ENCODE results near the gene PIEZO2.

Gene PIEZO2

DNA sequence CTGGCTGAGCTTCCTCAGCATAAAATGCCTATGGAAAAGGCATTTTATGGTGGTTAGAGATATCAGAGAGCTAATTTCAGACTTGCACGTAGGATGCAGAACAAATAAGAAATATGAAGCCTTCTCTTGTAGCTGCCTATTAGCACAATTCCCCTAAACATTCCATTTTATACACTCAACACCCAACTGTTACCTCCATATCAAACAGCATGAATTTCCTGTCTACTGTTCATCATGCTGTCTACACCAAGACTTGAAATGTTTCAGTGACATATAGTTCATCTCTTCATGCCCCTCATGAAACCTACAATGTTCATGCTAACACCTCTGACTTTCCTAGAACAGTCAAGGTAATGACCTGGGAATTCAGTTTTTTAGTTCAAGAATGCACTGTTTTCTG, 249.9 kb downstream of the PIEZO2 start:
- no peak overlapping the region for H3K4me3 ChIP-seq (ENCODE audit: low read length)
- H3K27me3 ChIP-seq (ENCODE audit: insufficient read depth, low read length) = no peaks in the 10 kb centered on the region
- no peak overlapping the region for H3K27ac ChIP-seq (ENCODE audit: low read length)
- H3K4me1 ChIP-seq (ENCODE audit: insufficient read depth, low read length) = no peaks in the 10 kb centered on the region
- H3K9me3 ChIP-seq (ENCODE audit: insufficient read depth, low read depth, low read length) = no peaks in the 10 kb centered on the region
- no peak overlapping the region for H3K9ac ChIP-seq (ENCODE audit: low read depth, low read length)
- H3K36me3 ChIP-seq (ENCODE audit: insufficient read depth, low read depth, low read length) = no peaks in the 10 kb centered on the region

DNA sequence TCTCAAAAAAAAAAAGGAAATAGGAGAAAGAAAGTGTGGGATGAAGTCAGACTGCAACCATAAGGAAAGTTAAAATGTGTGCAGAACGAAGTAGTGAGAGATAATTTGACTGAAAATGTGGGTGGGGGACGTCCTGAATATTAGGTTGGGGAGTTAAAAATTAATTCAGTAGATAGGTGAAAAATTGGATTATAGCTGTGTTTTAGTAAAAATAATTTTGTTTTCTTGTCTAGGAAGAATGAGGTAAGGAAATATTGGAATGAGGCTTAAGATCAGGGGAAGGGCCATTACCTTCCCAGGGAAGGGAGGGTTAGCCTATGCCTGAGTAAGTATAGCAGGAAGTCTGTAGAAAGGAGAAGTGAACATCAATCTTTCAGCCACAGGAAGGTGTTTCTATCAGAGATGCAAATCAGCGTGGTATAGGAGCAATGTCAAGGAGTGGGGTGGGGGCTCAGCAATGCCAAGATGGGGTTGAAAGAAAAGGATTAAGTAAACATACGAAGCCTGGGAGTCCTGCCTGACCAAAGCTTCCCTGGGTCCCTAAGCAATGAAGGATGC, 250.9 kb downstream of the PIEZO2 start:
- Histone ChIP-seq H3K27me3 (ENCODE audit: insufficient read depth, low read length) (no peaks in the 10 kb centered on the region), H3K27ac (ENCODE audit: low read length) (no peak overlapping the region), H3K9ac (ENCODE audit: low read depth, low read length) (no peak overlapping the region), H3K4me1 (ENCODE audit: insufficient read depth, low read length) (no peaks in the 10 kb centered on the region), H3K4me3 (ENCODE audit: low read length) (no peak overlapping the region), H3K36me3 (ENCODE audit: insufficient read depth, low read depth, low read length) (no peaks in the 10 kb centered on the region), H3K9me3 (ENCODE audit: insufficient read depth, low read depth, low read length) (no peaks in the 10 kb centered on the region)

- H3K4me1 ChIP-seq (ENCODE audit: insufficient read depth, low read length) = no peaks in the 10 kb centered on the region; the same call in 1 of the 2 replicates
These were observed 252.5 kb downstream of the PIEZO2 start for GRCh38 chr18:10896851-10897250.

GRCh38 chr18:10895976-10896375, 253.4 kb downstream of the PIEZO2 start:
- H3K36me3 ChIP-seq (ENCODE audit: insufficient read depth, low read depth, low read length) = no peaks in the 10 kb centered on the region
- H3K4me1 ChIP-seq (ENCODE audit: insufficient read depth, low read length) = no peaks in the 10 kb centered on the region; the same call in 1 of the 2 replicates
- H3K9ac ChIP-seq (ENCODE audit: low read depth, low read length) = no peak overlapping the region
- H3K9me3 ChIP-seq (ENCODE audit: insufficient read depth, low read depth, low read length) = no peaks in the 10 kb centered on the region
- H3K27me3 ChIP-seq (ENCODE audit: insufficient read depth, low read length) = no peaks in the 10 kb centered on the region
- no peak overlapping the region for H3K27ac ChIP-seq (ENCODE audit: low read length)
- no peak overlapping the region for H3K4me3 ChIP-seq (ENCODE audit: low read length)

More at GRCh38 chr18:10896851-10897250, 252.5 kb downstream of the PIEZO2 start:
- H3K27ac ChIP-seq (ENCODE audit: low read length) = no peak overlapping the region
- H3K9me3 ChIP-seq (ENCODE audit: insufficient read depth, low read depth, low read length) = no peaks in the 10 kb centered on the region
- H3K4me3 ChIP-seq (ENCODE audit: low read length) = no peak overlapping the region
- no peak overlapping the region for H3K9ac ChIP-seq (ENCODE audit: low read depth, low read length)
- H3K36me3 ChIP-seq (ENCODE audit: insufficient read depth, low read depth, low read length) = no peaks in the 10 kb centered on the region
- no peaks in the 10 kb centered on the region for H3K27me3 ChIP-seq (ENCODE audit: insufficient read depth, low read length)

- Histone ChIP-seq H3K4me1 (ENCODE audit: insufficient read depth, low read length) (no peaks in the 10 kb centered on the region; the same call in 1 of the 2 replicates), H3K9ac (ENCODE audit: low read depth, low read length) (no peak overlapping the region), H3K36me3 (ENCODE audit: insufficient read depth, low read depth, low read length) (no peaks in the 10 kb centered on the region), H3K4me3 (ENCODE audit: low read length) (no peak overlapping the region), H3K27ac (ENCODE audit: low read length) (no peak overlapping the region), H3K27me3 (ENCODE audit: insufficient read depth, low read length) (no peaks in the 10 kb centered on the region), H3K9me3 (ENCODE audit: insufficient read depth, low read depth, low read length) (no peaks in the 10 kb centered on the region)
These were observed 254.9 kb downstream of the PIEZO2 start for GRCh38 chr18:10894501-10894900.

GRCh38 chr18:10893761-10894160, 255.6 kb downstream of the PIEZO2 start:
- H3K4me3 ChIP-seq (ENCODE audit: low read length) = no peak overlapping the region
- H3K9me3 ChIP-seq (ENCODE audit: insufficient read depth, low read depth, low read length) = no peaks in the 10 kb centered on the region
- no peaks in the 10 kb centered on the region for H3K36me3 ChIP-seq (ENCODE audit: insufficient read depth, low read depth, low read length)
- H3K9ac ChIP-seq (ENCODE audit: low read depth, low read length) = no peak overlapping the region
- no peaks in the 10 kb centered on the region; the same call in 1 of the 2 replicates for H3K4me1 ChIP-seq (ENCODE audit: insufficient read depth, low read length)
- H3K27me3 ChIP-seq (ENCODE audit: insufficient read depth, low read length) = no peaks in the 10 kb centered on the region
- no peak overlapping the region for H3K27ac ChIP-seq (ENCODE audit: low read length)

DNA sequence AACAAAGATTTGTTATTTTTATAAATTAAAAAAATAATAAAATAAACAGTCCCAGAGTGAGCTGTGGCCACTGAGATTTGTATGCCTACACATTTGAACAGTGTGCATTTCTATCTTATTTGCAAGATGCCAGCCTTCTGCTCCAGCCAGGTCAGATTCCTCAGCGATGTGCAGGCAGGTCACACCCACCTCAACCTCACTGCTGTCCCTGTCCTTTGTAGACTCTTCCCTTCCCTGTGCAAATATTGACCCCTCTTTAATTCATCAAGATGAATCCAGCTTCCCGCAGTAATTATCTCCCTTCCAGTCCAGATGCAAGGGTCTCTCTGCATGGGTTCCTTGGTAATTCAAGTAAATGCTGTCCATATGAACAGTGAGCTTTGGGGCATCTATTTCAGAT, 256.2 kb downstream of the PIEZO2 start:
- Histone ChIP-seq H3K9me3 (ENCODE audit: insufficient read depth, low read depth, low read length) (no peaks in the 10 kb centered on the region), H3K27me3 (ENCODE audit: insufficient read depth, low read length) (no peaks in the 10 kb centered on the region), H3K4me3 (ENCODE audit: low read length) (no peak overlapping the region), H3K4me1 (ENCODE audit: insufficient read depth, low read length) (no peaks in the 10 kb centered on the region; the same call in 1 of the 2 replicates), H3K27ac (ENCODE audit: low read length) (no peak overlapping the region), H3K9ac (ENCODE audit: low read depth, low read length) (no peak overlapping the region), H3K36me3 (ENCODE audit: insufficient read depth, low read depth, low read length) (no peaks in the 10 kb centered on the region)

DNA sequence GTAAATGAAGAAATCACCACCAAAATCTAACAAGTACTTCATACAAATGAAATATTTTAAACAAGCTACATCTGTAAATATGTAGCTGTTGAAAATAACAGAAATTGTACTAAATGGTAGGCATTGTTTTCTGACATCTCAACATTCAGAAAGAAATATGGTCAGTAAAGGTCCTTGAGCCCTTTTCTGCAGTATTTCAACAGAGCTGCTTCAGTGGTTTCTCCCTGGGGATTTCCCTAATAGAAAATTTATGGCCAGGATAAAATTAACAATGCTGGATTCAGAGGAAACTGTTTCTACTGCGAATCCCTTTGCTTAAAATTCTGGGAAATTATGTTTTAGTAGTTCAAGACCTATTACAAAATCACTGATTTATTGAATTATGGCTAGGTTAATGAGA, 256.6 kb downstream of the PIEZO2 start:
- no peaks in the 10 kb centered on the region for H3K36me3 ChIP-seq (ENCODE audit: insufficient read depth, low read depth, low read length)
- no peak overlapping the region for H3K27ac ChIP-seq (ENCODE audit: low read length)
- no peak overlapping the region for H3K4me3 ChIP-seq (ENCODE audit: low read length)
- H3K9me3 ChIP-seq (ENCODE audit: insufficient read depth, low read depth, low read length) = no peaks in the 10 kb centered on the region; the same call in 1 of the 2 replicates
- H3K27me3 ChIP-seq (ENCODE audit: insufficient read depth, low read length) = no peaks in the 10 kb centered on the region
- H3K9ac ChIP-seq (ENCODE audit: low read depth, low read length) = no peak overlapping the region
- no peaks in the 10 kb centered on the region; the same call in 1 of the 2 replicates for H3K4me1 ChIP-seq (ENCODE audit: insufficient read depth, low read length)

GRCh38 chr18:10890022-10890421, 259.3 kb downstream of the PIEZO2 start:
- no peak overlapping the region for H3K27ac ChIP-seq (ENCODE audit: low read length)
- H3K36me3 ChIP-seq (ENCODE audit: insufficient read depth, low read depth, low read length) = no peaks in the 10 kb centered on the region
- no peaks in the 10 kb centered on the region for H3K27me3 ChIP-seq (ENCODE audit: insufficient read depth, low read length)
- H3K9ac ChIP-seq (ENCODE audit: low read depth, low read length) = no peak overlapping the region
- H3K9me3 ChIP-seq (ENCODE audit: insufficient read depth, low read depth, low read length) = no peaks in the 10 kb centered on the region; the same call in 1 of the 2 replicates
- H3K4me3 ChIP-seq (ENCODE audit: low read length) = no peak overlapping the region
- H3K4me1 ChIP-seq (ENCODE audit: insufficient read depth, low read length) = no peaks in the 10 kb centered on the region; the same call in 1 of the 2 replicates

- H3K27ac ChIP-seq (ENCODE audit: low read length) = no peak overlapping the region
- no peak overlapping the region for H3K9ac ChIP-seq (ENCODE audit: low read depth, low read length)
- no peak overlapping the region for H3K4me3 ChIP-seq (ENCODE audit: low read length)
These were observed 270.7 kb downstream of the PIEZO2 start for GRCh38 chr18:10878703-10879102.

DNA sequence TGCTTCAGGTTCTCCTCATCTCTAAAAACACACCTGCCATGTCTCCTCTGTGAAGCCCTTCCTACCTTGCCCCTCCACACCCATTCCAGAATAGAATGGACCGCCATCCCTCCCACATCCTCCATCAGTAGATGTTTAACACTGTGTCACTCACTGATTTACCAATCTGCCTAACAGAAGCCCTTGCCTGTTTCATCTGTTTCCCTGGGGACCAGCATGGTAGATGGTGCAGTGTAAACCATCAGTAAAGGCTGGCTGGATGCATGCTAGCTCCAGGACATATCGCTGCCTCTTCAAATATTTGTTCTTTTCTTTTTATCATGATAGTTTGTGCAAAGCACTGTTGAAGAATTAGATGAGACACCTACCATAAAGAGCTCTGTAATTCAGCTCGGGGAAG, 271.4 kb downstream of the PIEZO2 start:
- Histone ChIP-seq H3K36me3 (ENCODE audit: insufficient read depth, low read depth, low read length) (no peaks in the 10 kb centered on the region), H3K27ac (ENCODE audit: low read length) (no peak overlapping the region), H3K9ac (ENCODE audit: low read depth, low read length) (no peak overlapping the region), H3K27me3 (ENCODE audit: insufficient read depth, low read length) (no peaks in the 10 kb centered on the region), H3K4me1 (ENCODE audit: insufficient read depth, low read length) (peaks cover 7% of the 10 kb centered on the region; the same call in 1 of the 2 replicates), H3K4me3 (ENCODE audit: low read length) (no peak overlapping the region), H3K9me3 (ENCODE audit: insufficient read depth, low read depth, low read length) (no peaks in the 10 kb centered on the region)

More at GRCh38 chr18:10878703-10879102, 270.7 kb downstream of the PIEZO2 start:
- H3K36me3 ChIP-seq (ENCODE audit: insufficient read depth, low read depth, low read length) = no peaks in the 10 kb centered on the region
- H3K9me3 ChIP-seq (ENCODE audit: insufficient read depth, low read depth, low read length) = no peaks in the 10 kb centered on the region
- H3K4me1 ChIP-seq (ENCODE audit: insufficient read depth, low read length) = peaks cover 7% of the 10 kb centered on the region; the same call in 1 of the 2 replicates
- H3K27me3 ChIP-seq (ENCODE audit: insufficient read depth, low read length) = no peaks in the 10 kb centered on the region

GRCh38 chr18:10875811-10876210, 273.6 kb downstream of the PIEZO2 start:
- Histone ChIP-seq H3K27ac (ENCODE audit: low read length) (no peak overlapping the region), H3K9me3 (ENCODE audit: insufficient read depth, low read depth, low read length) (no peaks in the 10 kb centered on the region), H3K9ac (ENCODE audit: low read depth, low read length) (no peak overlapping the region), H3K4me1 (ENCODE audit: insufficient read depth, low read length) (peaks cover 7% of the 10 kb centered on the region; the same call in 1 of the 2 replicates), H3K36me3 (ENCODE audit: insufficient read depth, low read depth, low read length) (no peaks in the 10 kb centered on the region), H3K27me3 (ENCODE audit: insufficient read depth, low read length) (no peaks in the 10 kb centered on the region), H3K4me3 (ENCODE audit: low read length) (no peak overlapping the region)

All from iPS-20b (cell line).